IMR-90 (cell line): ENCODE measurements around the gene OGDHL. TPM values are rescaled to one million over a fixed set of nuclear protein-coding genes. Genes with fewer than 3 reads are reported as not detected.

Experiments used
- ATAC-seq: fragments of 200-7000 bp; cut with Tn5 transposase; 2 replicates; pipeline ENCODE4 v1.9.1; 2020; ENCODE audit warnings: low read depth, mild to moderate bottlenecking, moderate library complexity
- BruUV-seq: library from RNA; stranded (reverse); fragments of 400-500 nt; replicated peaks from 2 replicates; lab custom pipeline; 2021; lab: Mats Ljungman, UMichigan
- CTCF ChIA-PET: fragments of 300-600 bp; formaldehyde crosslinking; extraction: SDS; loops from one replicate; lab custom pipeline; 2021; ENCODE audit warnings: antibody characterized with exemption; lab: Yijun Ruan, JAX
- POLR2A ChIA-PET: fragments of 300-600 bp; sonication (Branson Sonifier 250); formaldehyde crosslinking; loops from one replicate; lab custom pipeline; 2022; ENCODE audit warnings: antibody characterized with exemption; ENCODE audit not compliant: unreplicated experiment; lab: Charles Lee
- DNase-seq: peaks from one replicate; pipeline ENCODE4 v3.0.0; 2013
- H2AFZ ChIP-seq: replicated peaks from 2 replicates; pipeline ENCODE3; 2013; ENCODE audit warnings: low read length, mild to moderate bottlenecking; ENCODE audit not compliant: poor library complexity
- H2AK5ac ChIP-seq: 2 replicates; pipeline ENCODE4 v1.6.1; 2013; ENCODE audit warnings: low read depth, low read length, inconsistent platforms
- H2AK9ac ChIP-seq: replicated peaks from 2 replicates; pipeline ENCODE3; 2013; ENCODE audit warnings: mild to moderate bottlenecking, low read depth, low read length, moderate library complexity; ENCODE audit not compliant: poor library complexity
- H2BK120ac ChIP-seq: 2 replicates; pipeline ENCODE4 v1.6.1; 2013; ENCODE audit warnings: low read depth, low read length, inconsistent platforms
- H2BK15ac ChIP-seq: 3 replicates; pipeline ENCODE4 v1.6.1; 2013; ENCODE audit warnings: low read depth, low read length, inconsistent platforms
- H2BK20ac ChIP-seq: 2 replicates; pipeline ENCODE4 v1.6.1; 2013; ENCODE audit warnings: low read depth, mild to moderate bottlenecking, inconsistent platforms, low read length, moderate library complexity
- H2BK5ac ChIP-seq: 2 replicates; pipeline ENCODE4 v1.6.1; 2013; ENCODE audit warnings: mild to moderate bottlenecking, low read depth, low read length, inconsistent platforms; ENCODE audit not compliant: poor library complexity, severe bottlenecking
- H3K14ac ChIP-seq: replicated peaks from 2 replicates; pipeline ENCODE4 v1.6.1; 2013; ENCODE audit warnings: low read depth, low read length, inconsistent platforms
- H3K18ac ChIP-seq: 2 replicates; pipeline ENCODE4 v1.6.1; 2013; ENCODE audit warnings: low read depth, low read length, control low read depth
- H3K23ac ChIP-seq: 2 replicates; pipeline ENCODE4 v1.6.1; 2013; ENCODE audit warnings: low read depth, low read length, inconsistent platforms
- H3K27ac ChIP-seq: 2 replicates; pipeline ENCODE4 v1.5.1; 2013; ENCODE audit warnings: mild to moderate bottlenecking, control low read depth, low read length; ENCODE audit not compliant: insufficient read depth
- H3K27me3 ChIP-seq: 2 replicates; pipeline ENCODE4 v1.6.1; 2013; ENCODE audit warnings: low read length; ENCODE audit not compliant: control insufficient read depth, insufficient read depth
- H3K36me3 ChIP-seq: 2 replicates; pipeline ENCODE4 v1.6.1; 2013; ENCODE audit warnings: low read length, mixed read lengths; ENCODE audit not compliant: control insufficient read depth, insufficient read depth
- H3K4ac ChIP-seq: 2 replicates; pipeline ENCODE4 v1.6.1; 2013; ENCODE audit warnings: low read depth, low read length, inconsistent platforms
- H3K4me1 ChIP-seq: 2 replicates; pipeline ENCODE4 v1.6.1; 2013; ENCODE audit warnings: low read length, mixed read lengths; ENCODE audit not compliant: control insufficient read depth, insufficient read depth
- H3K4me2 ChIP-seq: 2 replicates; pipeline ENCODE4 v1.6.1; 2013; ENCODE audit warnings: low read depth, mild to moderate bottlenecking, control low read depth, low read length, moderate library complexity
- H3K4me3 ChIP-seq: 2 replicates; pipeline ENCODE4 v1.5.1; 2013; ENCODE audit warnings: low read depth, mild to moderate bottlenecking, control low read depth, low read length, moderate library complexity; ENCODE audit not compliant: insufficient read depth
- H3K56ac ChIP-seq: 2 replicates; pipeline ENCODE4 v1.6.1; 2013; ENCODE audit warnings: low read length, inconsistent platforms; ENCODE audit not compliant: insufficient read depth; ENCODE audit errors: extremely low read depth
- H3K79me1 ChIP-seq, 2 experiments: 2 replicates each; pipeline ENCODE4 v1.6.1; 2013; ENCODE audit warnings: low read length in 2 of 2, inconsistent platforms in 1 of 2, low read depth in 1 of 2
- H3K9ac ChIP-seq: 2 replicates; pipeline ENCODE4 v1.6.1; 2013; ENCODE audit warnings: low read depth, low read length, control low read depth
- H3K9me1 ChIP-seq: 2 replicates; pipeline ENCODE4 v1.6.1; 2013; ENCODE audit warnings: low read length, inconsistent platforms; ENCODE audit not compliant: insufficient read depth
- H3K9me3 ChIP-seq: 2 replicates; pipeline ENCODE4 v1.6.1; 2013; ENCODE audit warnings: low read length; ENCODE audit not compliant: control insufficient read depth, insufficient read depth
- H4K20me1 ChIP-seq: 2 replicates; pipeline ENCODE4 v1.6.1; 2013; ENCODE audit warnings: low read length, inconsistent platforms; ENCODE audit not compliant: insufficient read depth
- H4K5ac ChIP-seq: 2 replicates; pipeline ENCODE4 v1.6.1; 2013; ENCODE audit warnings: mild to moderate bottlenecking, low read depth, low read length, control low read depth
- H4K8ac ChIP-seq, 2 experiments: 2 replicates each; pipeline ENCODE4 v1.6.1; 2013; ENCODE audit warnings: low read depth in 2 of 2, low read length in 2 of 2, control low read depth in 1 of 2, inconsistent platforms in 1 of 2
- H4K91ac ChIP-seq: 2 replicates; pipeline ENCODE4 v1.6.1; 2013; ENCODE audit warnings: low read depth, low read length, inconsistent platforms; ENCODE audit not compliant: insufficient read depth
- BHLHE40 ChIP-seq: fragments of 150-350 bp; IDR thresholded peaks from 2 replicates; pipeline ENCODE4 v1.6.1; 2016; ENCODE audit warnings: mild to moderate bottlenecking, low read depth, low read length
- CEBPB ChIP-seq: IDR thresholded peaks from 2 replicates; pipeline ENCODE4 v1.6.1; 2012; ENCODE audit warnings: low read depth, low read length, improper control_type of control experiment
- CHD1 ChIP-seq: IDR thresholded peaks from 2 replicates; pipeline ENCODE4 v1.6.1; 2012; ENCODE audit warnings: low read depth, low read length, improper control_type of control experiment
- CTCF ChIP-seq: conservative IDR thresholded peaks from 2 replicates; pipeline ENCODE4 v1.5.1; 2012; ENCODE audit warnings: mild to moderate bottlenecking, low read depth, low read length, improper control_type of control experiment
- ELK1 ChIP-seq: fragments of 150-350 bp; IDR thresholded peaks from 2 replicates; pipeline ENCODE4 v1.6.1; 2016; ENCODE audit warnings: low read depth, mild to moderate bottlenecking, low read length, moderate library complexity, borderline replicate concordance
- FOS ChIP-seq: fragments of 150-350 bp; IDR thresholded peaks from 2 replicates; pipeline ENCODE4 v1.6.1; 2016; ENCODE audit warnings: low read depth, low read length
- MAFK ChIP-seq: IDR thresholded peaks from 2 replicates; pipeline ENCODE4 v1.6.1; 2012; ENCODE audit warnings: low read depth, low read length, improper control_type of control experiment
- MAZ ChIP-seq: IDR thresholded peaks from 2 replicates; pipeline ENCODE4 v1.6.1; 2012; ENCODE audit warnings: low read depth, mild to moderate bottlenecking, low read length, improper control_type of control experiment, moderate library complexity, borderline replicate concordance
- MXI1 ChIP-seq: IDR thresholded peaks from 2 replicates; pipeline ENCODE4 v1.6.1; 2012; ENCODE audit warnings: low read depth, mild to moderate bottlenecking, low read length, moderate library complexity, borderline replicate concordance
- NFE2L2 ChIP-seq: fragments of 150-350 bp; IDR thresholded peaks from 2 replicates; pipeline ENCODE4 v1.6.1; 2016; ENCODE audit warnings: low read depth, mild to moderate bottlenecking, low read length
- POLR2A ChIP-seq: IDR thresholded peaks from 2 replicates; pipeline ENCODE4 v1.6.1; 2012; ENCODE audit warnings: mild to moderate bottlenecking, low read depth, low read length
- RAD21 ChIP-seq: IDR thresholded peaks from 2 replicates; pipeline ENCODE4 v1.6.1; 2012; ENCODE audit warnings: low read length, improper control_type of control experiment
- RCOR1 ChIP-seq: IDR thresholded peaks from 2 replicates; pipeline ENCODE4 v1.6.1; 2012; ENCODE audit warnings: mild to moderate bottlenecking, low read length, improper control_type of control experiment; ENCODE audit not compliant: insufficient replicate concordance
- RFX5 ChIP-seq: IDR thresholded peaks from 2 replicates; pipeline ENCODE4 v1.8.0; 2012; ENCODE audit warnings: low read depth, mild to moderate bottlenecking, low read length, moderate library complexity
- SMC3 ChIP-seq: fragments of 150-350 bp; IDR thresholded peaks from 2 replicates; pipeline ENCODE4 v1.6.1; 2016; ENCODE audit warnings: low read depth, mild to moderate bottlenecking, antibody characterized with exemption, low read length, moderate library complexity
- USF2 ChIP-seq: fragments of 150-350 bp; IDR thresholded peaks from 2 replicates; pipeline ENCODE4 v1.6.1; 2017; ENCODE audit warnings: mild to moderate bottlenecking, antibody characterized with exemption, low read length, low read depth
- WGBS, 2 experiments: methylation state at CpG; one replicate each; pipeline versions ENCODE4 v1.1.5 to v1.1.7; 2013; ENCODE audit warnings: missing lambda C conversion rate in 2 of 2; ENCODE audit not compliant: insufficient read length in 1 of 2; ENCODE audit errors: extremely low coverage in 2 of 2; 5-methylcytosine and 5-hydroxymethylcytosine counted together
- dilution Hi-C: fragments of 300-500 bp; cut with HindIII; formaldehyde crosslinking; loops from one replicate; pipeline ENCODE4 v1.14.3; 2018; ENCODE audit warnings: low sequenced_read_pairs; ENCODE audit not compliant: unreplicated experiment
- in situ Hi-C: fragments of 300-500 bp; cut with MboI; formaldehyde crosslinking; loops from 3 replicates; pipeline ENCODE4 v1.14.3; 2019; ENCODE audit warnings: low sequenced_read_pairs, inconsistent platforms, mixed read lengths
- intact Hi-C: fragments of 100-400 bp; cut with micrococcal nuclease; formaldehyde crosslinking; loops from 2 replicates; pipeline ENCODE4 v1.10.0; 2022
- polyA plus RNA-seq, 3 experiments: library from polyadenylated mRNA; depleted of rRNA; stranded (reverse); fragments of >200 nt; gene quantifications; 2 replicates each; pipeline ENCODE4 v1.2.3, GENCODE V29; 2012; ENCODE audit warnings: low replicate concordance in 1 of 3
- total RNA-seq: library from RNA; depleted of rRNA; stranded (reverse); fragments of >200 nt; gene quantifications from 2 replicates; pipeline ENCODE4 v1.2.3, GENCODE V29; 2012

OGDHL gene
- total and polyA plus RNA-seq, 2 of the 4 experiments (the other 2 are of a cell fraction), result 0.18 to 0.27 TPM

- Histone ChIP-seq H2AFZ (no peak overlapping the region), H2AK9ac (no peak overlapping the region), H4K20me1 (no peaks in the 10 kb centered on the region), H3K9me3 (no peaks in the 10 kb centered on the region; the same call in 1 of the 2 replicates), H4K91ac (no peak overlapping the region), H4K5ac (no peak overlapping the region), H3K4me2 (no peak overlapping the region), H3K9ac (no peak overlapping the region), H3K4ac (no peak overlapping the region), H3K4me1 (no peaks in the 10 kb centered on the region), H3K23ac (no peak overlapping the region), H3K27me3 (peaks cover 29% of the 10 kb centered on the region), H2BK120ac (no peak overlapping the region), H2BK5ac (no peak overlapping the region), H3K79me1 (no peaks in the 10 kb centered on the region), H3K56ac (no peak overlapping the region), H3K36me3 (no peaks in the 10 kb centered on the region), H2BK15ac (no peak overlapping the region), H2AK5ac (no peak overlapping the region), H3K27ac (no peak overlapping the region), H2BK20ac (no peak overlapping the region), H3K9me1 (no peaks in the 10 kb centered on the region), H3K4me3 (no peak overlapping the region), H4K8ac (no peak overlapping the region), H3K14ac (no peak overlapping the region), H3K18ac (no peak overlapping the region)
- in situ Hi-C loops, result no loop called here
- BruUV-seq, result no TSS peak
- ATAC-seq (no peak), DNase-seq (no peak)
- WGBS, 2 experiments, result 36% methylated on average over 2 of the region's 7 CpGs; no CpG with 5 or more reads in 1 of the 2 experiments
- CTCF ChIA-PET, result no interaction called here
- intact Hi-C loops, result no loop called here
- POLR2A ChIA-PET, result no interaction called here
- TF ChIP-seq MAFK (no peak), FOS (no peak), RCOR1 (no peak), NFE2L2 (no peak), CEBPB (no peak), SMC3 (no peak), ELK1 (no peak), CHD1 (no peak), POLR2A (no peak), RFX5 (no peak), MXI1 (no peak), CTCF (no peak), BHLHE40 (no peak), RAD21 (no peak), USF2 (no peak), MAZ (no peak)
- dilution Hi-C loops, result no loop called here
Measured at GRCh38 chr10:49767752-49768151, 5.6 kb upstream of the OGDHL start.
